ENCODE measurements around the gene EMP2.

The EMP2 gene

GRCh38 chr16:10502776-10503175, 77.6 kb downstream of the EMP2 start:
- Histone ChIP-seq H3K36me3 (ENCODE audit: insufficient read depth, low read length) (no peaks in the 10 kb centered on the region), H2AFZ (ENCODE audit: low read length) (no peak overlapping the region), H3K9ac (ENCODE audit: low read length) (no peak overlapping the region), H3K79me2 (ENCODE audit: insufficient read depth, low read length) (no peaks in the 10 kb centered on the region), H4K20me1 (ENCODE audit: insufficient read depth, low read length) (no peaks in the 10 kb centered on the region), H3K27ac (ENCODE audit: low read depth, low read length, poor library complexity, severe bottlenecking) (no peak overlapping the region), H3K4me2 (ENCODE audit: low read length) (no peak overlapping the region), H3F3A (ENCODE audit: insufficient read depth, low read length) (no peaks in the 10 kb centered on the region), H3K4me1 (ENCODE audit: insufficient read depth, low read length, severe bottlenecking) (peaks cover 6% of the 10 kb centered on the region), H3K9me3 (ENCODE audit: low read length) (no peaks in the 10 kb centered on the region), H3K9me2 (ENCODE audit: low read depth, low read length) (no peaks in the 10 kb centered on the region), H3K27me3 (ENCODE audit: insufficient read depth, low read length) (no peaks in the 10 kb centered on the region), H3K4me3 (ENCODE audit: low read depth, low read length, poor library complexity, severe bottlenecking) (no peak overlapping the region)
- no peak for TF ChIP-seq EZH2 (IDR thresholded peaks at IDR 0.05; ENCODE audit: borderline replicate concordance, low read length)
- TF ChIP-seq, protein P1, sequence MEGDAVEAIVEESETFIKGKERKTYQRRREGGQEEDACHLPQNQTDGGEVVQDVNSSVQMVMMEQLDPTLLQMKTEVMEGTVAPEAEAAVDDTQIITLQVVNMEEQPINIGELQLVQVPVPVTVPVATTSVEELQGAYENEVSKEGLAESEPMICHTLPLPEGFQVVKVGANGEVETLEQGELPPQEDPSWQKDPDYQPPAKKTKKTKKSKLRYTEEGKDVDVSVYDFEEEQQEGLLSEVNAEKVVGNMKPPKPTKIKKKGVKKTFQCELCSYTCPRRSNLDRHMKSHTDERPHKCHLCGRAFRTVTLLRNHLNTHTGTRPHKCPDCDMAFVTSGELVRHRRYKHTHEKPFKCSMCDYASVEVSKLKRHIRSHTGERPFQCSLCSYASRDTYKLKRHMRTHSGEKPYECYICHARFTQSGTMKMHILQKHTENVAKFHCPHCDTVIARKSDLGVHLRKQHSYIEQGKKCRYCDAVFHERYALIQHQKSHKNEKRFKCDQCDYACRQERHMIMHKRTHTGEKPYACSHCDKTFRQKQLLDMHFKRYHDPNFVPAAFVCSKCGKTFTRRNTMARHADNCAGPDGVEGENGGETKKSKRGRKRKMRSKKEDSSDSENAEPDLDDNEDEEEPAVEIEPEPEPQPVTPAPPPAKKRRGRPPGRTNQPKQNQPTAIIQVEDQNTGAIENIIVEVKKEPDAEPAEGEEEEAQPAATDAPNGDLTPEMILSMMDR (IDR thresholded peaks at IDR 0.05; ENCODE audit: low read length): no peak

DNA sequence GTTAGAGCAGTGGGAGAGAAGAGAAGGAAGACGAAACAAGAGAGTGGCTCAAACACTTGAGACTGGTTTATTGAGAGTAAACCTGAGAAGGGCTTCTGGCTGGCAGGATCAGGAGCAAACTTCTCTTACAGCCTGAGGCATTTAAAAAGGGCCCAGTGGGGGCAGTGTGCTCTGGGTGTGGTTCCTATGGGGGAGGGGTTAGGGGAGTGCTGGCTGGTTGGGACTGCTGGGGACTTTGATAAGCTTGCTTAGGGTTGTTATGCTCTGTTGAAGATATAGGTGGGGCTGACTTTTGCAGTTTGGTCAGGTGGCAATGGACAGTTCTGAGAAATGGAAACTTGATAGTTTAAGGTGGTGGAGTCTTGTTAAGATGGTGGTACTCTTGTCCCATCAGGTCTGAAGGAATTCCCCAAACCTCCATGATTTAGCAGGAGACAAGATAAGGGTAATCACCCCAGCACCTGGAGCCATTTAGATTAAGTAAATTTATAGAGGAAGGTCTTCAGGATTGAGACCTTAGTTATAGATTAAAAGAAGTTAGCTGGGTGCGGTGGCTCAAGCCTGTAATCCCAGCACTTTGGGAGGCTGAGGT, 79.3 kb downstream of the EMP2 start:
- H3K4me2 ChIP-seq (ENCODE audit: low read length): no peak overlapping the region
- no peaks in the 10 kb centered on the region for H3K36me3 ChIP-seq (ENCODE audit: insufficient read depth, low read length)
- H3K9ac ChIP-seq (ENCODE audit: low read length): no peak overlapping the region
- no peaks in the 10 kb centered on the region for H3F3A ChIP-seq (ENCODE audit: insufficient read depth, low read length)
- no peaks in the 10 kb centered on the region for H4K20me1 ChIP-seq (ENCODE audit: insufficient read depth, low read length)
- no peaks in the 10 kb centered on the region for H3K79me2 ChIP-seq (ENCODE audit: insufficient read depth, low read length)
- no peak for TF ChIP-seq EZH2 (IDR thresholded peaks at IDR 0.05; ENCODE audit: borderline replicate concordance, low read length)
- TF ChIP-seq, protein P1 (IDR thresholded peaks at IDR 0.05; ENCODE audit: low read length): peak; percentile 38; the same call in 1 of the 2 replicates
- no peak overlapping the region for H2AFZ ChIP-seq (ENCODE audit: low read length)
- H3K27ac ChIP-seq (ENCODE audit: low read depth, low read length, poor library complexity, severe bottlenecking): no peak overlapping the region
- H3K9me2 ChIP-seq (ENCODE audit: low read depth, low read length): no peaks in the 10 kb centered on the region
- no peak overlapping the region for H3K4me3 ChIP-seq (ENCODE audit: low read depth, low read length, poor library complexity, severe bottlenecking)
- no peaks in the 10 kb centered on the region for H3K9me3 ChIP-seq (ENCODE audit: low read length)
- peaks cover 6% of the 10 kb centered on the region for H3K4me1 ChIP-seq (ENCODE audit: insufficient read depth, low read length, severe bottlenecking)
- H3K27me3 ChIP-seq (ENCODE audit: insufficient read depth, low read length): no peaks in the 10 kb centered on the region

- no peaks in the 10 kb centered on the region for H3K27me3 ChIP-seq (ENCODE audit: insufficient read depth, low read length)
- H3K9me2 ChIP-seq (ENCODE audit: low read depth, low read length): no peaks in the 10 kb centered on the region
- no peaks in the 10 kb centered on the region for H3K36me3 ChIP-seq (ENCODE audit: insufficient read depth, low read length)
- no peak overlapping the region for H3K27ac ChIP-seq (ENCODE audit: low read depth, low read length, poor library complexity, severe bottlenecking)
- no peaks in the 10 kb centered on the region for H3K9me3 ChIP-seq (ENCODE audit: low read length)
- no peak for TF ChIP-seq EZH2 (IDR thresholded peaks at IDR 0.05; ENCODE audit: borderline replicate concordance, low read length)
- TF ChIP-seq, protein P1 (IDR thresholded peaks at IDR 0.05; ENCODE audit: low read length): no peak
- no peak overlapping the region for H2AFZ ChIP-seq (ENCODE audit: low read length)
- peaks cover 6% of the 10 kb centered on the region for H3K4me1 ChIP-seq (ENCODE audit: insufficient read depth, low read length, severe bottlenecking)
- H3F3A ChIP-seq (ENCODE audit: insufficient read depth, low read length): no peaks in the 10 kb centered on the region
- no peak overlapping the region for H3K9ac ChIP-seq (ENCODE audit: low read length)
- no peaks in the 10 kb centered on the region for H4K20me1 ChIP-seq (ENCODE audit: insufficient read depth, low read length)
- H3K4me2 ChIP-seq (ENCODE audit: low read length): no peak overlapping the region
- no peaks in the 10 kb centered on the region for H3K79me2 ChIP-seq (ENCODE audit: insufficient read depth, low read length)
- no peak overlapping the region for H3K4me3 ChIP-seq (ENCODE audit: low read depth, low read length, poor library complexity, severe bottlenecking)
These were observed 79.8 kb downstream of the EMP2 start for GRCh38 chr16:10500582-10500981.

Measured in OCI-LY1 (cell line).